Measurements from ENCODE around the gene OR10H3.

The OR10H3 gene

DNA sequence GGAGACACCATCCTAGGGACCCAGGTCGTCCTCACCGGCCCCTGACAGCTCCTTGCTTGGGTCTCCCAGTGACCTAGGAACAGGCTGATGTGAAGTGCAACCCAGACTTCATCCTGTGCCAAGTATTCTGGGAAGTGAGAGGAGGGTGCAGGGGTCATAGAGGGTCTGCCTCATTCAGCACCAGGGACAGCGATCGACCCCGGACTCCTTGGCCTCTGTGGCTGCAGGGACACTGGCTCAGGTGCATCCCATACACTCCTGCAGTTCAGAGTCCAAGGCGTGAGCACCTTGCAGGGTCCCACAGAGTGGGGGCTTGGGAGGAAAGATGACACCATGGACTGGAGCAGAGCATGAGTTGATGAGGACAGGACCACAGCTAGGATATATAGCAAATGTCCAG, 20.0 kb upstream of the OR10H3 start:
- no peak overlapping the region for H3K4me3 ChIP-seq (replicated peaks; ENCODE audit: low read depth, low read length)
- no peak for DNase-seq (ENCODE audit: extremely low read depth, low read depth)
- TF ChIP-seq, protein P1, sequence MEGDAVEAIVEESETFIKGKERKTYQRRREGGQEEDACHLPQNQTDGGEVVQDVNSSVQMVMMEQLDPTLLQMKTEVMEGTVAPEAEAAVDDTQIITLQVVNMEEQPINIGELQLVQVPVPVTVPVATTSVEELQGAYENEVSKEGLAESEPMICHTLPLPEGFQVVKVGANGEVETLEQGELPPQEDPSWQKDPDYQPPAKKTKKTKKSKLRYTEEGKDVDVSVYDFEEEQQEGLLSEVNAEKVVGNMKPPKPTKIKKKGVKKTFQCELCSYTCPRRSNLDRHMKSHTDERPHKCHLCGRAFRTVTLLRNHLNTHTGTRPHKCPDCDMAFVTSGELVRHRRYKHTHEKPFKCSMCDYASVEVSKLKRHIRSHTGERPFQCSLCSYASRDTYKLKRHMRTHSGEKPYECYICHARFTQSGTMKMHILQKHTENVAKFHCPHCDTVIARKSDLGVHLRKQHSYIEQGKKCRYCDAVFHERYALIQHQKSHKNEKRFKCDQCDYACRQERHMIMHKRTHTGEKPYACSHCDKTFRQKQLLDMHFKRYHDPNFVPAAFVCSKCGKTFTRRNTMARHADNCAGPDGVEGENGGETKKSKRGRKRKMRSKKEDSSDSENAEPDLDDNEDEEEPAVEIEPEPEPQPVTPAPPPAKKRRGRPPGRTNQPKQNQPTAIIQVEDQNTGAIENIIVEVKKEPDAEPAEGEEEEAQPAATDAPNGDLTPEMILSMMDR (IDR thresholded peaks at IDR 0.05; ENCODE audit: low read depth, low read length, missing control alignments) = no peak

DNA sequence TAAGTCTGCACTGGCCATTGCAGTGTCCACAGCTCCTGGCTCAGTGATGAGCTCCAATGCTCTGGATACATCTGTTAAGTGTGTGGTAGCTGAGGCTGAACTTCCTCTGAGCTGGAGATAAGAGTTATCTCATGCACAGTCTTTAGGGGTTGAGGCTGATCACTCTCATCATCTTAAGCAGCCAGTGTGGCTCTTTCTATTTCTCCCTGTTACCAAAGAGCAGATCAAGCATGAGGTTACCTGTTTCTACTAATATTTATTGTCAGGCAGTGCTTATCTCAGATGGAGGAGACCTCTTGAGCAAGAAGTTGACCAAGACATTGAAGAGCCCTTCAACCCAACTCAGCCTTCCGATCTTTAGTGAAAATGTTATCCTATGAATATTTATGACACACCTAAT, 16.5 kb upstream of the OR10H3 start:
- TF ChIP-seq, protein P1 (IDR thresholded peaks at IDR 0.05; ENCODE audit: low read depth, low read length, missing control alignments) = no peak
- H3K4me3 ChIP-seq (replicated peaks; ENCODE audit: low read depth, low read length) = no peak overlapping the region
- no peak for DNase-seq (ENCODE audit: extremely low read depth, low read depth)

DNA sequence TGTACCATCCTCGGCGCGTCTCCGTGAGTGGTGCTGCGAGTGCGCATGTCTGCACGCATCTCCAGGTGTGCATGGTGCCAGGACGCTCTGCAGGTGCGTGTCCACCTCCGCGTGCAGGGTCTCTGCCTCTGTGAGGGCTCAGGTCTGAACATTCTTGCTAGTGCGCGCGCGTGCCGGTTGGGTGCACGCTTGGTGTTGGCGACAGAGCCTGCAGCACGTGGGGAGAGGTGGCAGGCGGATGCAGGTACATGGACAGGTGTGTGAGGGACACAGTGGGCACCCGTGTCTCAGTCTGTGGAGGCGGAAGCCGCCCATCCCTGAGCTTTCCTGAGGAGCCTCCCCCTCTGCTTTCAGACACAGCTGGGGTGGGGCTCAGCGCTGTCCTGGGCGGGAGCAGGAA, 14.8 kb upstream of the OR10H3 start:
- TF ChIP-seq, protein P1 (IDR thresholded peaks at IDR 0.05; ENCODE audit: low read depth, low read length, missing control alignments) = no peak
- no peak overlapping the region for H3K4me3 ChIP-seq (replicated peaks; ENCODE audit: low read depth, low read length)
- no peak for DNase-seq (ENCODE audit: extremely low read depth, low read depth)

DNA sequence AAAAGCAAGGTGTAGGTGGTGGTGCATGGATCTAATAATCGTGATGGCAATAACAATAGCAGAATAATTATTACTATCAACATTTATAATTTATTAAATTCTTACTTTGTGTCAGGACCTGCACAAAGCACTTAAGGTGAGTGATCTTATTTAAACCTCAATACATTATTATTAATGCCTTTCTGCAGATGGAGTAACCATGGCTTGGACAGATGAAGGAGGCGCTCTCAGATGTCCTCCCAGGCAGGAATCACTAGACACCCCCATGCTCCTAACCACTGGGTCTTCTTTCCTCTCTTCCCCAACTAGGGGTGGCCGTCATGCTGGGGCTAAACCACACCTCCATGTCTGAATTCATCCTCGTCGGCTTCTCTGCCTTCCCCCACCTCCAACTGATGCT, 10.1 kb upstream of the OR10H3 start, which contains the start of gene OR10H2:
Gene OR10H2 (plus strand): TSS at position 301 of the 400 bp plus-strand sequence. CDS start 20 bp downstream, at position 321.
- DNase-seq (ENCODE audit: extremely low read depth, low read depth) = no peak
- no peak within 1 kb of the TSS for H3K4me3 ChIP-seq (replicated peaks; ENCODE audit: low read depth, low read length)
- TF ChIP-seq, protein P1 (IDR thresholded peaks at IDR 0.05; ENCODE audit: low read depth, low read length, missing control alignments) = no peak

DNA sequence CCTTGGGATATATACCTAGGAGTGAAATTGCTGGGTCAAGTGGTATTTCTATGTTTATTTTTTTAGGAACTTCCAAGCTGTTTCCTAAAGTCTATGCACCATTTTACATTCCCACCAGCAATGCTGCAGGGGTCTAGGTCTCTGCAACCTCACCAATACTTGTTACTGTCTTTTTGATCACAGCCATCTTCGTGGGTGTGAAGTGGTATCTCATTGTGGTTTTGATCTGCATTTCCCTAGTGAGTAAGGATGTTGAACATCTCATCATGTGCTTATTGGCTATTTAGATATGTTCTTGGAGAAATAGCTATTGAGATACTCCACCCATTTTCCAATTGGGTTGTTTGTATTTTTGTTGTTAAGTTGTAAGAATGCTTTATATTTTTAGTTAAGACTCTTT, 7.2 kb upstream of the OR10H3 start:
- H3K4me3 ChIP-seq (replicated peaks; ENCODE audit: low read depth, low read length) = no peak overlapping the region
- DNase-seq (ENCODE audit: extremely low read depth, low read depth) = no peak
- TF ChIP-seq, protein P1 (IDR thresholded peaks at IDR 0.05; ENCODE audit: low read depth, low read length, missing control alignments) = no peak

DNA sequence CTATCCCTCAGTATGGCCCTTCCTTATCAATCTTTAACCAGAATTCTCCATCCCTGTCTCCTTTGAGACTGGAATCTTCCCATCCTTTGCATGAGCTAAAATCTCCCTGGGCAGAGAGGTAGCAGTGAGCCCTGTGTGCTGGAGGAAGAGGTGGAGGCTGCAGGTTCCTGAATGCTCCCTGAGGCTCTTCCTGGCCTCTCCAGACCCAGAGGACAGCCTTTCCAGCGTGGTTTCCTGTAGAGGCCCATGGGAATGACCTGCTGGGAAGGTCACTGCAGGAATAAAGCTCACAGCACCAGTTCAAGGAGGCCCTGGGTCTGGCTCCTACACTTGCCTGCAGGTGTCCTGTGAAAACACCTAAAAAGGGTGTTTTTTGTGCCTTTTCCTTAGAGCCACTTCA, 5.4 kb upstream of the OR10H3 start:
- DNase-seq (ENCODE audit: extremely low read depth, low read depth) = no peak
- no peak overlapping the region for H3K4me3 ChIP-seq (replicated peaks; ENCODE audit: low read depth, low read length)
- TF ChIP-seq, protein P1 (IDR thresholded peaks at IDR 0.05; ENCODE audit: low read depth, low read length, missing control alignments) = no peak

DNA sequence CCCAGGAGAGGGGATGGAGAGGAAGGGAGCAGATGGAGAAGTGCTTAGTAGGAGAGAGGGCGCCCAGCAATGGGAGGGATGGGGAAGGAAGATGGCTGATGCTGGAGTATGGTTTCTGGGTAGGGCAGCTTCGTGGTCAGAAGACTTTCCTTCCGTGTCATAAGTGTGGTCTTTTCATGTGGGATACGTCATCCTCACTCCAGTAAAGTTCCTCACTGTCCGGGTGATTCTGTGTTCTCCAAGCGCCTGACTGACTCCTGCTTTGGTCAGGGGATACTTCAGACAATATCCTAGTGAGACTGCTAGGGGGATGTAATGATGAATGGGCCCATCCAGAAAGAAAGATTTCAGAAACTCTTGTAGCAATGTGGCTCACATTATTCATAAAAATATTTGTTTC, 3.9 kb upstream of the OR10H3 start:
- no peak for DNase-seq (ENCODE audit: extremely low read depth, low read depth)
- TF ChIP-seq, protein P1 (IDR thresholded peaks at IDR 0.05; ENCODE audit: low read depth, low read length, missing control alignments) = no peak

More for the DNA sequence above, 3.9 kb upstream of the OR10H3 start:
- no peak overlapping the region for H3K4me3 ChIP-seq (replicated peaks; ENCODE audit: low read depth, low read length)
